NB4 (cell line): Measurements from ENCODE around the gene DYNC1I1.

Experiments used
- DNase-seq: peaks from one replicate; pipeline ENCODE4 v3.0.0; 2010; ENCODE audit warnings: low read depth
- H3K4me3 ChIP-seq: one replicate; pipeline ENCODE4 v1.5.1; 2011; ENCODE audit warnings: mild to moderate bottlenecking, low read depth, low read length, moderate library complexity
- CTCF ChIP-seq: IDR thresholded peaks from one replicate; pipeline ENCODE4 v1.5.1; 2012; ENCODE audit warnings: low read depth, low read length
- MAX ChIP-seq: IDR thresholded peaks from 2 replicates; pipeline ENCODE4 v1.6.1; 2011; ENCODE audit warnings: low read depth, low read length
- MYC ChIP-seq: IDR thresholded peaks from 2 replicates; pipeline ENCODE4 v1.6.1; 2011; ENCODE audit warnings: low read depth, low read length
- POLR2A ChIP-seq: IDR thresholded peaks from 2 replicates; pipeline ENCODE4 v1.6.1; 2011; ENCODE audit warnings: mild to moderate bottlenecking; ENCODE audit not compliant: insufficient read length; ENCODE audit errors: extremely low read depth

The DYNC1I1 gene

GRCh38 chr7:95758187-95758586 is 14.2 kb upstream of the DYNC1I1 start:
- TF ChIP-seq CTCF (no peak), MAX (no peak), MYC (no peak), POLR2A (no peak)
- H3K4me3 ChIP-seq = no peak overlapping the region
- DNase-seq = no peak

- DNase-seq = no peak
- no peak for TF ChIP-seq CTCF
- TF ChIP-seq MAX = no peak
- TF ChIP-seq MYC = no peak
- TF ChIP-seq POLR2A = no peak
- no peak overlapping the region for H3K4me3 ChIP-seq
Observed at GRCh38 chr7:95766086-95766485, 6.3 kb upstream of the DYNC1I1 start.

GRCh38 chr7:95766657-95767056 is 5.7 kb upstream of the DYNC1I1 start:
- TF ChIP-seq MYC = no peak
- no peak for TF ChIP-seq CTCF
- no peak for TF ChIP-seq MAX
- no peak for TF ChIP-seq POLR2A
- DNase-seq = no peak
- no peak overlapping the region for H3K4me3 ChIP-seq

- no peak for DNase-seq
- no peak for TF ChIP-seq MYC
- TF ChIP-seq CTCF = no peak
- no peak overlapping the region for H3K4me3 ChIP-seq
Observed at GRCh38 chr7:95772771-95773581, 622 bp downstream of the DYNC1I1 start.

- TF ChIP-seq POLR2A = no peak
- TF ChIP-seq MYC = no peak
- no peak for TF ChIP-seq MAX
- TF ChIP-seq CTCF = no peak
- H3K4me3 ChIP-seq = no peak overlapping the region
- no peak for DNase-seq
Observed at GRCh38 chr7:95776561-95777185, 4.3 kb downstream of the DYNC1I1 start.

- DNase-seq = no peak
- no peak for TF ChIP-seq POLR2A
- no peak for TF ChIP-seq MAX
- no peak for TF ChIP-seq MYC
- TF ChIP-seq CTCF = no peak
- no peak overlapping the region for H3K4me3 ChIP-seq
Observed at GRCh38 chr7:95777269-95777668, 4.9 kb downstream of the DYNC1I1 start.
